Peyer's patch (tissue), 4 donors: ENCODE results near the gene PNMA8C. TPM values are rescaled to one million over a fixed set of nuclear protein-coding genes. Genes with fewer than 3 reads are reported as not detected.

Experiments
- DNase-seq, 3 donors: peaks; one replicate each; pipeline ENCODE4 v3.0.0-alpha.2; 2017 to 2019
- H3K27ac ChIP-seq, 4 donors: fragments of 200-600 bp; sonication (generic); one replicate each; pipeline ENCODE4 v1.5.1; 2016 to 2019
- H3K27me3 ChIP-seq, 2 donors: fragments of 200-600 bp; sonication (generic); one replicate each; pipeline ENCODE4 v1.5.1; 2019
- H3K36me3 ChIP-seq, 3 donors: fragments of 200-600 bp; sonication (generic); one replicate each; pipeline ENCODE4 v1.5.1; 2016 to 2019
- H3K4me1 ChIP-seq, 4 donors: fragments of 200-600 bp; sonication (generic); one replicate each; pipeline ENCODE4 v1.5.1; 2016 to 2019
- H3K4me3 ChIP-seq, 4 donors: fragments of 200-600 bp; sonication (generic); 1 replicate in 3 of 4; 2 replicates in 1 of 4; pipeline ENCODE4 v1.5.1; 2016 to 2019; ENCODE audit warnings: mild to moderate bottlenecking in 1 of 4
- H3K9me3 ChIP-seq, 4 donors: fragments of 200-600 bp; sonication (generic); one replicate each; pipeline ENCODE4 v1.5.1; 2016 to 2019; ENCODE audit warnings: mild to moderate bottlenecking in 1 of 4
- CTCF ChIP-seq, 6 experiments: fragments of 450-650 bp in 4 of 6; fragments of 200-600 bp in 2 of 6; sonication (generic) in 1 of 6; IDR thresholded peaks; one replicate each; pipeline ENCODE4 v1.5.1; 2017 to 2019; ENCODE audit warnings: antibody characterized with exemption in 6 of 6, mild to moderate bottlenecking in 3 of 6, moderate library complexity in 1 of 6
- POLR2A ChIP-seq, 2 donors: fragments of 450-650 bp; IDR thresholded peaks; one replicate each; pipeline ENCODE4 v1.5.1; 2017; ENCODE audit warnings: antibody characterized with exemption in 2 of 2, mild to moderate bottlenecking in 2 of 2, moderate library complexity in 2 of 2
- total RNA-seq, 4 donors: library from RNA; depleted of rRNA; stranded (reverse); fragments of >200 nt; gene quantifications; one replicate each; pipeline ENCODE4 v1.1.0, GENCODE V29; 2016

Gene PNMA8C
- total RNA-seq, 4 donors from 2014 or later: not detected

GRCh38 chr19:46408664-46409039 is 20.1 kb downstream of the PNMA8C start:
- H3K9me3 ChIP-seq: no peaks in the 10 kb centered on the region

DNA sequence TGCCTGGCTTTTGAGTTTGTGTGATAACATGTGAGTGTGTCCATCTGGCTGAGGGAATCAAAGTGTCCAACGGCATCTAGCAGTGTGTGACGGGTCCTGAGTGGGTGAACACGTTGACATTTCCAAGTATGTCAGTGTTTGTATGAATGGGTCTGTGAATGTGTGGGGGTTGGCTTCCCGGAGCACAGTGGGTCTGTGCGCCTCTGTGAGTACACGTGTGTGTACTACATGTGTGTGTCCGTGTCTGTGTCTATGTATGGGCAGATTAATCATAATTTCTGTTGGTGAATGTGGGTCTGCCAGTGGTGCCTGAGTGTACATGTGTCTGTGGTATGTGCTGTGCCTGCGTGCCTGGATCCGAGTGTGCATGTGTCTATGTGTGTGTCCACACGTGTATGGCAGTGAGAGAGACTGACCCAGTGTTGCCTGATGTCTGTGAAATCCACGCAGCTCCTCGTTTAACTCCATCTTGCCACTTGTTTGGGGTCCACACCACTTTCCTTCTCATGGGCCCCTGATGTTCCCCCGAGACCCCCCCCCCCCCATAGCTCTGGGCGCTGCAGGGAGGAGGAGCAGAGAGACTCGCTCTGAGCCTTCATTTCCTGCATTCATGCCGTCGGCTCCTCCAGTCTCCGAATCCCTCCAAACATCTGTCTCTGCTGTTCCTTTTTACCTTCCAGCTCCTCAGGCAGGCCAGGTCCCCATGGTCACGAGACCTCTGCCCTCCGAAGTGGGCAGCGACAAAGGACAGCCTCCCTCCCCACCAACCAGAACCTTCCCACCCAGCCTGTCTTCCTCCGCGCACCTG is 20.7 kb downstream of the PNMA8C start:
- Histone ChIP-seq H3K27me3 (peaks cover 0 to 21% of the 10 kb centered on the region in 2 donors), H3K36me3 (no peaks in the 10 kb centered on the region), H3K4me1 (peaks cover 0 to 31% (median 0%) of the 10 kb centered on the region in 4 donors), H3K27ac (peak overlapping the region in 2 of 4 donors; percentile 25 to 35), H3K4me3 (no peak overlapping the region), H3K9me3 (no peaks in the 10 kb centered on the region)
- DNase-seq: no peak
- TF ChIP-seq POLR2A (IDR thresholded peaks at IDR 0.05) (no peak), CTCF (IDR thresholded peaks at IDR 0.05) (no peak)

More at GRCh38 chr19:46408664-46409039, 20.1 kb downstream of the PNMA8C start:
- H3K27ac ChIP-seq: peak overlapping the region in 2 of 4 donors; percentile 25 to 35
- TF ChIP-seq POLR2A (IDR thresholded peaks at IDR 0.05): no peak
- TF ChIP-seq CTCF (IDR thresholded peaks at IDR 0.05): no peak
- DNase-seq: peak in 2 of 3 donors; percentile 24 to 64
- H3K27me3 ChIP-seq: peaks cover 0 to 27% of the 10 kb centered on the region in 2 donors
- H3K4me1 ChIP-seq: peaks cover 0 to 28% (median 0%) of the 10 kb centered on the region in 4 donors
- no peaks in the 10 kb centered on the region for H3K36me3 ChIP-seq
- no peak overlapping the region for H3K4me3 ChIP-seq

DNA sequence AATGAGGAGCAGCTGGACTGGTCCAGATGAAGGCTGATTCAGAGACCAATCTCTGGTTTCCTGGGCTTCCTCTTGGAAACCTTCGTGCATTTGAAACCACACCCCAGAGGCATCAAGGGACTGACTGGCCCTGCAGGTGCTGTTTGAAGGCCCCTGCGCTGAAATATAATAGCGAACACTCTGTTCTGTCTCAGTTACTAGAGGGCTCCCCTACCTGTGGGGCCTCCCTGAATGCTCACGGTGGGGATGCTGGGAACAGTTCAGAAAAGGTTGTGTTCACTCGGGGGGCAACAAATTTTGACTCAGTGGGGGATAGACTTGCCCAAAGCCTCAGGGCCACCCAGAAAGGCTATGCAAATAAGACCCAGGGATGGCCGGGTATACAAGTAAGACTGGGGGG is 21.8 kb downstream of the PNMA8C start:
- Histone ChIP-seq H3K36me3 (no peaks in the 10 kb centered on the region), H3K9me3 (no peaks in the 10 kb centered on the region), H3K27me3 (peaks cover 0 to 15% of the 10 kb centered on the region in 2 donors), H3K27ac (no peak overlapping the region), H3K4me3 (no peak overlapping the region), H3K4me1 (peaks cover 0 to 31% (median 0%) of the 10 kb centered on the region in 4 donors)
- TF ChIP-seq POLR2A (IDR thresholded peaks at IDR 0.05) (no peak), CTCF (IDR thresholded peaks at IDR 0.05) (no peak)
- DNase-seq: no peak

GRCh38 chr19:46404753-46405468 is 23.8 kb downstream of the PNMA8C start:
- peak overlapping the region in 3 of 4 donors; percentile 40 to 60 (median 59) for H3K27ac ChIP-seq

More at GRCh38 chr19:46404753-46405468, 23.8 kb downstream of the PNMA8C start:
- peak overlapping the region in 3 of 4 donors; percentile 27 to 64 (median 58) for H3K4me3 ChIP-seq
- DNase-seq: no peak
- no peaks in the 10 kb centered on the region for H3K9me3 ChIP-seq
- no peaks in the 10 kb centered on the region for H3K36me3 ChIP-seq
- peaks cover 0 to 4% of the 10 kb centered on the region in 2 donors for H3K27me3 ChIP-seq
- peaks cover 0 to 31% (median 0%) of the 10 kb centered on the region in 4 donors for H3K4me1 ChIP-seq
- TF ChIP-seq CTCF (IDR thresholded peaks at IDR 0.05): peak in 1 of 6 experiments; percentile 20
- no peak for TF ChIP-seq POLR2A (IDR thresholded peaks at IDR 0.05)
